ENCODE data around the gene DZANK1.
"Not testable (repeated sequence)": the region's sequence is repeated elsewhere in the genome, so short reads cannot be mapped to it uniquely, and the experiment has no call there.

Gene DZANK1

GRCh38 chr20:18372296-18372695, 94.5 kb downstream of the DZANK1 start:
- DNase-seq = no peak

DNA sequence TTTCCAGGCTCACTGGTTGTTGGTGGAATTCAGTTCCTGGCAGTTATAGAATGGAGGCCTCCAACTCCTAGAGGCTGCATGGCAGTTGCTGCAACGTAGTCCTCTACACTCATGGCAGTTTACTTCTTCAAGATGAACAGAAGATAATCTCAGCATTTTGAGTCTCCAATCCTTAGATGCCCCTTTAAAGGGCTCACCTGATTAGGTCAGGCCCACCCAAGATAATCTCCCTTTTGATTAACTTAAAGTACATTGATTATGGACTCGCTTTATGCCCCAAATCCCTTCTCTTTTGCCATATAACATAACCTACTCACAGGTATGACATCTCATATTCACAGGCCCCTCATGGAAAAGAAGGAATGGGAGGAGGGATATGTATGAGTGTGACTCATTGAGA, 102.1 kb downstream of the DZANK1 start:
- DNase-seq = no peak

DNA sequence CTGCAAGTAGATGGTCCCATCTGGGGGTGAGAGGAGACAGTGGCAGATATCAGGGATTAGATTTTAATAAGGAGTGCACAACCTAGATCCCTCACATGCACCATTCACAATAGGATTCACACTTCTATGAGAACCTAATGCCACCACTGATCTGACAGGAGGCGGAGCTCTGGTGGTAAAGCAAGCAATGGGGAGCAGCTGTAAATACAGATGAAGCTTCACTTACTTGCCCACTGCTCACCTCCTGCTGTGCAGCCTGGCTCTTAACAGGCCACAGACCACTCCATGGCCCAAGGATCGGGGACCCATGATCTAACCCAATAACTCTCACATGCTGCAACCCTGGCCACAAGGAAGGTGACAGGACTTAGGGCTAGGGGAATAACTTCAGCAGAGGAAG, 103.1 kb downstream of the DZANK1 start:
- no peak for DNase-seq

GRCh38 chr20:18362916-18363315, 103.9 kb downstream of the DZANK1 start:
- no peak for DNase-seq

DNA sequence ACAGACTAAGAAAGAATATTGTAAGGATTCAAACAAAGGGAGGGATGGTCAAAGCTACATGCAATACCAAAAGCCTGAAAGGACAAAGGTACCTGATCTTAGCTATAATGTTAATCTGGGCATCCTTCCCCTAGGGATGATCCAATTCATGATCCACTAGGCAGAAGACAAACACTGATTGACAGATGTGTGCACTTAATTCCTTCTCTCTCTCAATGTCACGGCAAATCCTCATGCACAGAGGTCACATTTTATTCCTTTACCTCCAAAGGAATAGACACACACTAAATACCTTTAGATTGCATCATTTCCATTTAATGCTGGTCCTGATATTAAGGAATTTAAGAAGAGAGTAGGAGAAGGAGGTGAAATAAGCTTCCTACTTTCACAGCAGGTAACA, 105.2 kb downstream of the DZANK1 start:
- DNase-seq = no peak

DNA sequence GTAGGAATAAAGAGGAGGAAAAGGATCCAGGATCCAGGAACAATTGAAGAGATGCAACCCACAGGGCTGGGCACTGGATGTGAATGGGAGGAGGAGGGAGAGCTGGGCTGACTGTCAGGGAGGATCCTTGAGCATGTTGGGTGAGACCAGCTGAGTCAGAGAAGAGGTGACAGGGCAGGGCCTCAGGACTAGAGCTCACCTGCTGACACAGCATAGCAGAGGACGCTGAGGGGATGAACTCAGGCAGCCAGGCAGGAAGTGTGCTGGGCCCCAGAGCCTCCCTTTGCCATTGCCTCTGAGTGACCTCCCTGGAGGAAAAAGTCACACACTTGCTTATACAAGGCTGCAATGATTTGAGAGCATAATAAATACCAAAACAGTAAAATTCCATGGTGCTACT, 106.2 kb downstream of the DZANK1 start:
- no peak for DNase-seq

DNA sequence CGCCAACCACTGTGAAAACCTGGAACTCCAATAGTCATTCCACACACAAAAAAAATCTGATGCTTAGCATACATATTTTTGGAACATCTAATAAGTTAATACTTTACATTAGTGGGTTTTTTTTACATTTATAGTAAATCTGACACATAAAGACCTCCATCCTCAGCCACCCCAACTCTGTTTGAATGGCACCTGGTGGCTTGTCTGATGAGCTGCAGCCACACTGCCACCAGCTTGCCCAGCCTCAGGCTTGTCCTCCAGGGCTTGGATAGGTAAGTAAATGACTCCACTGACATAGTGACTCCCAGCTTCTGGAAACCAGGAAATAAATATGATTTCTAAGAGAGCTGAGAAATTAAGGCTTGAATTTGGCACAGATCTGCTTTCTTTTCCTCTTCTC, 107.0 kb downstream of the DZANK1 start:
- DNase-seq = no peak

- DNase-seq = not testable (repeated sequence)
Observed at GRCh38 chr20:18349749-18350148, 117.1 kb downstream of the DZANK1 start.
